ENCODE measurements around the gene PRPF6. TPM values are rescaled to one million over a fixed set of nuclear protein-coding genes. Genes with fewer than 3 reads are reported as not detected.

The PRPF6 gene
- total and polyA plus RNA-seq, 2 donors (not counting 3 experiments of a cell fraction or from before 2014, with no cell fraction given), result 35.3 to 67.4 TPM

- H3K4me1 ChIP-seq (ENCODE audit: control insufficient read depth, extremely low read depth, insufficient read depth, low read length), result peaks cover 18% of the 10 kb centered on the region
These were observed 85.0 kb downstream of the PRPF6 start for GRCh38 chr20:64065974-64066343.

More at GRCh38 chr20:64065974-64066343, 85.0 kb downstream of the PRPF6 start:
- H2AFZ ChIP-seq (ENCODE audit: low read depth, low read length), result no peak overlapping the region
- DNase-seq (ENCODE audit: low read depth, low spot score), result no peak
- no peak overlapping the region for H3K9ac ChIP-seq (replicated peaks; ENCODE audit: extremely low read depth, insufficient read depth, low read length)
- no peak overlapping the region for H3K4me3 ChIP-seq (replicated peaks in 1 of 3; ENCODE audit: insufficient read depth in 1 of 3, low read depth in 1 of 3, low read length in 3 of 3)
- H3K27me3 ChIP-seq (ENCODE audit: control insufficient read depth in 2 of 2, insufficient read depth in 2 of 2, low read length in 2 of 2), result no peaks in the 10 kb centered on the region
- dilution Hi-C loops (cut with MboI; ENCODE audit: extremely low pct_ligation_motif_present, low sequenced_read_pairs) (no loop called here), intact Hi-C loops (cut with micrococcal nuclease) (loop anchor here (10.0 kb wide), 1 partner anchor 59 kb away; no protein-coding TSS in a partner anchor)
- ChIA-PET CTCF (interaction anchor here (1.2 to 1.4 kb wide), 2 partner anchors 15 to 26 kb away, joined by 3 to 5 read pairs; no protein-coding TSS in a partner anchor), POLR2A (no interaction called here)
- no peaks in the 10 kb centered on the region for H3K36me3 ChIP-seq (ENCODE audit: control insufficient read depth in 2 of 2, extremely low read depth in 1 of 2, insufficient read depth in 2 of 2, low read length in 2 of 2)
- H3K79me2 ChIP-seq (ENCODE audit: control insufficient read depth, insufficient read depth, low read length), result peaks cover 6% of the 10 kb centered on the region
- no peak overlapping the region for H3K4me2 ChIP-seq (ENCODE audit: insufficient read depth, low read length)
- FAIRE-seq, result peak; percentile 42
- H3K27ac ChIP-seq (ENCODE audit: insufficient read depth, low read depth, low read length), result no peak overlapping the region
- BruUV-seq (replicated peaks), result no TSS peak
- H4K20me1 ChIP-seq (replicated peaks; ENCODE audit: control insufficient read depth, extremely low read depth, insufficient read depth, low read length), result no peaks in the 10 kb centered on the region
- no peaks in the 10 kb centered on the region for H3K9me1 ChIP-seq (replicated peaks; ENCODE audit: control insufficient read depth, extremely low read depth, insufficient read depth, low read length)
- TF ChIP-seq JUN (IDR thresholded peaks at IDR 0.05; ENCODE audit: borderline replicate concordance, insufficient read depth, insufficient read length, low read depth) (no peak), POLR2A (IDR thresholded peaks at IDR 0.05; ENCODE audit: low read depth, low read length) (no peak), GATA2 (IDR thresholded peaks at IDR 0.05; ENCODE audit: insufficient read depth, insufficient read length, low read depth, low read length) (no peak), FOS (IDR thresholded peaks at IDR 0.05; ENCODE audit: borderline replicate concordance, insufficient read depth, low read length) (no peak), POLR2AphosphoS5 (IDR thresholded peaks at IDR 0.05; ENCODE audit: insufficient read depth, low read depth, low read length) (no peak), EZH2 (IDR thresholded peaks at IDR 0.05; ENCODE audit: borderline replicate concordance, low read depth, low read length, severe bottlenecking) (no peak), MAX (IDR thresholded peaks at IDR 0.05; ENCODE audit: insufficient read depth, insufficient read length) (no peak)
- TF ChIP-seq, protein P1, sequence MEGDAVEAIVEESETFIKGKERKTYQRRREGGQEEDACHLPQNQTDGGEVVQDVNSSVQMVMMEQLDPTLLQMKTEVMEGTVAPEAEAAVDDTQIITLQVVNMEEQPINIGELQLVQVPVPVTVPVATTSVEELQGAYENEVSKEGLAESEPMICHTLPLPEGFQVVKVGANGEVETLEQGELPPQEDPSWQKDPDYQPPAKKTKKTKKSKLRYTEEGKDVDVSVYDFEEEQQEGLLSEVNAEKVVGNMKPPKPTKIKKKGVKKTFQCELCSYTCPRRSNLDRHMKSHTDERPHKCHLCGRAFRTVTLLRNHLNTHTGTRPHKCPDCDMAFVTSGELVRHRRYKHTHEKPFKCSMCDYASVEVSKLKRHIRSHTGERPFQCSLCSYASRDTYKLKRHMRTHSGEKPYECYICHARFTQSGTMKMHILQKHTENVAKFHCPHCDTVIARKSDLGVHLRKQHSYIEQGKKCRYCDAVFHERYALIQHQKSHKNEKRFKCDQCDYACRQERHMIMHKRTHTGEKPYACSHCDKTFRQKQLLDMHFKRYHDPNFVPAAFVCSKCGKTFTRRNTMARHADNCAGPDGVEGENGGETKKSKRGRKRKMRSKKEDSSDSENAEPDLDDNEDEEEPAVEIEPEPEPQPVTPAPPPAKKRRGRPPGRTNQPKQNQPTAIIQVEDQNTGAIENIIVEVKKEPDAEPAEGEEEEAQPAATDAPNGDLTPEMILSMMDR (IDR thresholded peaks at IDR 0.05; ENCODE audit: extremely low read depth in 1 of 2, insufficient read depth in 1 of 2, low read depth in 1 of 2, low read length in 2 of 2), result no peak
- H3K9me3 ChIP-seq (replicated peaks; ENCODE audit: control insufficient read depth, insufficient read depth, low read length), result no peaks in the 10 kb centered on the region
